OCI-LY7 (cell line): ENCODE measurements around the gene SLC25A23.

Experiments used
- EZH2phosphoT487 ChIP-seq: fragments of 200-600 bp; sonication (generic); IDR thresholded peaks from 2 replicates; pipeline ENCODE4 v1.6.1; 2018; ENCODE audit warnings: low read depth, borderline replicate concordance, mild to moderate bottlenecking, mixed run types, antibody characterized with exemption, low read length, moderate library complexity, mixed read lengths
- TF ChIP-seq, protein P1 (sequence below): fragments of 200-600 bp; sonication (generic); conservative IDR thresholded peaks from 2 replicates; pipeline ENCODE4 v1.5.1; 2014; ENCODE audit warnings: mild to moderate bottlenecking, antibody characterized with exemption, low read length, moderate library complexity, mixed read lengths

DNA sequence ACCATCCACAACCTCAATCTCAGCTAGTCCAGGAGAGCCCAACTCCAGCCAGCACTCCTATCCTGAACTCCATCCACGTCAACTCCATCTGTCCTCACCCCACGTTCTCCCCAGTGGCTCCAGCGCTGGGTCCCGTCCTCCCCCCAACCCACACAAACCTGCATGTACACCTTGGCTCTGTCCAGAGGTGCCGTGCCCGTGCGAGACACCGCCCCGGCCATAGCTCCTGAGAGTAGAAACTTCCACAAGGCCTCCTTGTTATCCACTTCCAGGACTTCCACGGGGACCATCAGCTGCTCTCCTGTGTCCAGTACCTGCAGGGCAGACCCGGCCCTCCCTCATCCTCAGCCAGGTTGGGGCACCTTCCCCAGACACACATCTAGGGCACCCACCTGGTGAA, 27.7 kb downstream of the SLC25A23 start:
- TF ChIP-seq, protein P1, sequence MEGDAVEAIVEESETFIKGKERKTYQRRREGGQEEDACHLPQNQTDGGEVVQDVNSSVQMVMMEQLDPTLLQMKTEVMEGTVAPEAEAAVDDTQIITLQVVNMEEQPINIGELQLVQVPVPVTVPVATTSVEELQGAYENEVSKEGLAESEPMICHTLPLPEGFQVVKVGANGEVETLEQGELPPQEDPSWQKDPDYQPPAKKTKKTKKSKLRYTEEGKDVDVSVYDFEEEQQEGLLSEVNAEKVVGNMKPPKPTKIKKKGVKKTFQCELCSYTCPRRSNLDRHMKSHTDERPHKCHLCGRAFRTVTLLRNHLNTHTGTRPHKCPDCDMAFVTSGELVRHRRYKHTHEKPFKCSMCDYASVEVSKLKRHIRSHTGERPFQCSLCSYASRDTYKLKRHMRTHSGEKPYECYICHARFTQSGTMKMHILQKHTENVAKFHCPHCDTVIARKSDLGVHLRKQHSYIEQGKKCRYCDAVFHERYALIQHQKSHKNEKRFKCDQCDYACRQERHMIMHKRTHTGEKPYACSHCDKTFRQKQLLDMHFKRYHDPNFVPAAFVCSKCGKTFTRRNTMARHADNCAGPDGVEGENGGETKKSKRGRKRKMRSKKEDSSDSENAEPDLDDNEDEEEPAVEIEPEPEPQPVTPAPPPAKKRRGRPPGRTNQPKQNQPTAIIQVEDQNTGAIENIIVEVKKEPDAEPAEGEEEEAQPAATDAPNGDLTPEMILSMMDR: no peak
- no peak for TF ChIP-seq EZH2phosphoT487
